ENCODE data around the gene PGA4.
"Not testable (repeated sequence)": the region's sequence is repeated elsewhere in the genome, so short reads cannot be mapped to it uniquely, and the experiment has no call there.

PGA4 gene

DNA sequence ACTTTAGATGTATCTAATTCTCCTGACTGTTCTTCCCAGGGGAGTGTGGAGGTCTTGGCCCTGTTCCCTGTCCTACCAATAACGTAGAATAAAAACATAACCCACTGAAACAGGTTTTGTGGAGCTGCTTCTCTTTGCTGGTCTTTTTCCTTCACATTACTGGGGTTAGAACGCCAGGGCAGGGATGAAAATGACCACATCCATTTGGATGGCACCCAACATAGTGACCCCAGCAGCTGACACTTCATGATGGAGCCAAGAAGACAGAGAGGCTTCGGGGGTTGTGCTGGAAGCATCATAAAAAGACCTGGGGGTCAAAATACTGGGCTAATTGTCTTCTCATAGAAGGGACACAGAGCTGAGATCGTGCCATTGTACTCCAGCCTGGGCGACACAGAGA is 9.4 kb downstream of the PGA4 start:
- H3K27ac ChIP-seq (ENCODE audit: low read length); H3K27me3 ChIP-seq (ENCODE audit: low read depth, low read length); H3K4me1 ChIP-seq (ENCODE audit: control insufficient read depth in 1 of 2, insufficient read depth in 2 of 2, low read length in 2 of 2); H3K4me3 ChIP-seq (ENCODE audit: low read depth in 1 of 2, low read length in 2 of 2); H3K36me3 ChIP-seq (ENCODE audit: control insufficient read depth in 1 of 2, insufficient read depth in 2 of 2, low read length in 2 of 2); H3K9me3 ChIP-seq (ENCODE audit: control insufficient read depth in 1 of 2, low read length in 2 of 2): not testable (repeated sequence)

GRCh38 chr11:61232548-61233145 is 10.5 kb downstream of the PGA4 start:
- H3K27me3 ChIP-seq (ENCODE audit: low read depth, low read length); H3K27ac ChIP-seq (ENCODE audit: low read length); H3K9me3 ChIP-seq (ENCODE audit: control insufficient read depth in 1 of 2, low read length in 2 of 2); H3K4me1 ChIP-seq (ENCODE audit: control insufficient read depth in 1 of 2, insufficient read depth in 2 of 2, low read length in 2 of 2); H3K4me3 ChIP-seq (ENCODE audit: low read depth in 1 of 2, low read length in 2 of 2); H3K36me3 ChIP-seq (ENCODE audit: control insufficient read depth in 1 of 2, insufficient read depth in 2 of 2, low read length in 2 of 2): not testable (repeated sequence)

DNA sequence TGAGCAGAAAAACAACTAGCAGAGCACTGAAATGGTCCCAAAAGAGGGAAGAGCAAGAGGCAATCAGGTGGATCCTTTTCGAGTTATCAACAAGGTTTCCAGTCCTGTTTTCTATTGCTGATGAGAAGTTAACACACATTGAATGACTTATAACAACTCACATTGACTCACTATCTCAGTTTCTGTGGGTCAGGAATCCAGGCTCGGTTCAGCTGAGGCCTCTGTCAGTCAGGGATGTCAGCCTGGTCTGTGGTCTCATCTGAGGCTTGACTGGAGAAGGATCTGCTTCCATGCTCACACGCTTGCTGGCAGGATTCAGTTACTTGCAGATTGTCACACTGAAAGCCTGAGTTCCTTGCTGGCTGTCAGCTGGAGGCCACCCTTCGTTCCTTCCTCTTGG is 15.0 kb downstream of the PGA4 start:
- H3K27me3 ChIP-seq (ENCODE audit: low read depth, low read length); H3K4me3 ChIP-seq (ENCODE audit: low read depth in 1 of 2, low read length in 2 of 2); H3K4me1 ChIP-seq (ENCODE audit: control insufficient read depth in 1 of 2, insufficient read depth in 2 of 2, low read length in 2 of 2); H3K27ac ChIP-seq (ENCODE audit: low read length); H3K36me3 ChIP-seq (ENCODE audit: control insufficient read depth in 1 of 2, insufficient read depth in 2 of 2, low read length in 2 of 2); H3K9me3 ChIP-seq (ENCODE audit: control insufficient read depth in 1 of 2, low read length in 2 of 2): not testable (repeated sequence)

- not testable (repeated sequence) for H3K4me3 ChIP-seq (ENCODE audit: low read depth in 1 of 2, low read length in 2 of 2); H3K27me3 ChIP-seq (ENCODE audit: low read depth, low read length); H3K27ac ChIP-seq (ENCODE audit: low read length); H3K36me3 ChIP-seq (ENCODE audit: control insufficient read depth in 1 of 2, insufficient read depth in 2 of 2, low read length in 2 of 2); H3K9me3 ChIP-seq (ENCODE audit: control insufficient read depth in 1 of 2, low read length in 2 of 2); H3K4me1 ChIP-seq (ENCODE audit: control insufficient read depth in 1 of 2, insufficient read depth in 2 of 2, low read length in 2 of 2)
These were observed 18.1 kb downstream of the PGA4 start for GRCh38 chr11:61240288-61240687.

GRCh38 chr11:61240875-61241274 is 18.7 kb downstream of the PGA4 start, which contains the start of gene PGA5:
Gene PGA5, plus strand, starts transcription at chr11:61241175. Its CDS starts 52 bp downstream, at chr11:61241227.
- H3K27ac ChIP-seq (ENCODE audit: low read length); H3K4me1 ChIP-seq (ENCODE audit: control insufficient read depth in 1 of 2, insufficient read depth in 2 of 2, low read length in 2 of 2); H3K27me3 ChIP-seq (ENCODE audit: low read depth, low read length); H3K4me3 ChIP-seq (ENCODE audit: low read depth in 1 of 2, low read length in 2 of 2); H3K9me3 ChIP-seq (ENCODE audit: control insufficient read depth in 1 of 2, low read length in 2 of 2); H3K36me3 ChIP-seq (ENCODE audit: control insufficient read depth in 1 of 2, insufficient read depth in 2 of 2, low read length in 2 of 2): not testable (repeated sequence)

DNA sequence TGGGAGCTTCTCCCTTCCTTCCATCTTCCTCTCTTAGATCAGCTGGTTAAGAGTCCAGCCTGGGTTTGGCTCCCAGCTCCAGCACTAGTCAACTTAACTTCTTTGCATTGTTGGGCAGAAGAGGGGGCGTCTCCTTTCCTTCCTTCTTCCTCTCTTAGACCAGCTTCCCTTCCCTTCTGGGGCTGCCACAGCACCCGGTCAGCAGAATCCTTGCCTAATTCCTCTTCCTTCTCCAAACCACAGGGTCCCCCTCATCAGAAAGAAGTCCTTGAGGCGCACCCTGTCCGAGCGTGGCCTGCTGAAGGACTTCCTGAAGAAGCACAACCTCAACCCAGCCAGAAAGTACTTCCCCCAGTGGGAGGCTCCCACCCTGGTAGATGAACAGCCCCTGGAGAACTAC is 19.4 kb downstream of the PGA4 start:
- not testable (repeated sequence) for H3K27me3 ChIP-seq (ENCODE audit: low read depth, low read length); H3K4me1 ChIP-seq (ENCODE audit: control insufficient read depth in 1 of 2, insufficient read depth in 2 of 2, low read length in 2 of 2); H3K27ac ChIP-seq (ENCODE audit: low read length); H3K4me3 ChIP-seq (ENCODE audit: low read depth in 1 of 2, low read length in 2 of 2); H3K36me3 ChIP-seq (ENCODE audit: control insufficient read depth in 1 of 2, insufficient read depth in 2 of 2, low read length in 2 of 2); H3K9me3 ChIP-seq (ENCODE audit: control insufficient read depth in 1 of 2, low read length in 2 of 2)

DNA sequence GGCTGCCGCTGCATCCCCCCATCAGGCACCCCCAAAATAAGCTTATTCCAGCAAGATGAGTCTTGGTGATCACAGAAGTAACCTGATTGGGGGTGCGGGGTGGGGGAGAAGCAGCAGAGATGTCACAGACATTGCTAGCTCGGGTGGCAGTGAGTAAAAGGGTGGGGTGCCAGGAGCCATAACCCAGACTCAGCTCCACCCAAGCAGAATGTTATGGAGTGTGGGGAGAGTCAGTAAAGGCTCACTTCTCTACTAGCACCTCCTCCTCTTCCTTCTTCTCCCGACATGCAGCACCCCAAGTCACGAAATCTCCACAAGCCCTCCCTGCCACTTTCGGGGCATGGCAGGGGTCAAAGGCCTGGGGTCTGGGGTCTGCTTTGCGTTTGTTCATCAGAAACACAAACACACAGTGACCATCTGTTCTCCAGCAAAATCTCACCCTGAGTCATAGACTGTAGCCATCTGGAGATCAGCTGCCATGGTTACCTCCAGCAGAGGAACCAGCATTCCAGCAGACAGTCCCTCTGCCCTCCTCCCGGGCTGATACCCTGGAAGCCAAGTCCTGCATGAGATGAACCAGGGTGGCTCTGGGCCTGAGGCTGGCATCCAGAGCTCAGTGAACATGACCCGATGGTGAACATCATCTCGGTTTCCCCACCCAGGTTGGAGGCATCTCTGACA is 23.3 kb downstream of the PGA4 start:
- H3K4me3 ChIP-seq (ENCODE audit: low read depth in 1 of 2, low read length in 2 of 2); H3K27me3 ChIP-seq (ENCODE audit: low read depth, low read length); H3K4me1 ChIP-seq (ENCODE audit: control insufficient read depth in 1 of 2, insufficient read depth in 2 of 2, low read length in 2 of 2); H3K9me3 ChIP-seq (ENCODE audit: control insufficient read depth in 1 of 2, low read length in 2 of 2); H3K36me3 ChIP-seq (ENCODE audit: control insufficient read depth in 1 of 2, insufficient read depth in 2 of 2, low read length in 2 of 2); H3K27ac ChIP-seq (ENCODE audit: low read length): not testable (repeated sequence)

GRCh38 chr11:61248071-61248470 is 25.9 kb downstream of the PGA4 start:
- H3K4me1 ChIP-seq (ENCODE audit: control insufficient read depth in 1 of 2, insufficient read depth in 2 of 2, low read length in 2 of 2); H3K36me3 ChIP-seq (ENCODE audit: control insufficient read depth in 1 of 2, insufficient read depth in 2 of 2, low read length in 2 of 2); H3K27me3 ChIP-seq (ENCODE audit: low read depth, low read length); H3K4me3 ChIP-seq (ENCODE audit: low read depth in 1 of 2, low read length in 2 of 2); H3K27ac ChIP-seq (ENCODE audit: low read length); H3K9me3 ChIP-seq (ENCODE audit: control insufficient read depth in 1 of 2, low read length in 2 of 2): not testable (repeated sequence)

- H3K4me1 ChIP-seq (ENCODE audit: control insufficient read depth in 1 of 2, insufficient read depth in 2 of 2, low read length in 2 of 2); H3K27me3 ChIP-seq (ENCODE audit: low read depth, low read length); H3K27ac ChIP-seq (ENCODE audit: low read length); H3K9me3 ChIP-seq (ENCODE audit: control insufficient read depth in 1 of 2, low read length in 2 of 2); H3K4me3 ChIP-seq (ENCODE audit: low read depth in 1 of 2, low read length in 2 of 2); H3K36me3 ChIP-seq (ENCODE audit: control insufficient read depth in 1 of 2, insufficient read depth in 2 of 2, low read length in 2 of 2): not testable (repeated sequence)
These were observed 27.1 kb downstream of the PGA4 start for GRCh38 chr11:61249201-61249600.

DNA sequence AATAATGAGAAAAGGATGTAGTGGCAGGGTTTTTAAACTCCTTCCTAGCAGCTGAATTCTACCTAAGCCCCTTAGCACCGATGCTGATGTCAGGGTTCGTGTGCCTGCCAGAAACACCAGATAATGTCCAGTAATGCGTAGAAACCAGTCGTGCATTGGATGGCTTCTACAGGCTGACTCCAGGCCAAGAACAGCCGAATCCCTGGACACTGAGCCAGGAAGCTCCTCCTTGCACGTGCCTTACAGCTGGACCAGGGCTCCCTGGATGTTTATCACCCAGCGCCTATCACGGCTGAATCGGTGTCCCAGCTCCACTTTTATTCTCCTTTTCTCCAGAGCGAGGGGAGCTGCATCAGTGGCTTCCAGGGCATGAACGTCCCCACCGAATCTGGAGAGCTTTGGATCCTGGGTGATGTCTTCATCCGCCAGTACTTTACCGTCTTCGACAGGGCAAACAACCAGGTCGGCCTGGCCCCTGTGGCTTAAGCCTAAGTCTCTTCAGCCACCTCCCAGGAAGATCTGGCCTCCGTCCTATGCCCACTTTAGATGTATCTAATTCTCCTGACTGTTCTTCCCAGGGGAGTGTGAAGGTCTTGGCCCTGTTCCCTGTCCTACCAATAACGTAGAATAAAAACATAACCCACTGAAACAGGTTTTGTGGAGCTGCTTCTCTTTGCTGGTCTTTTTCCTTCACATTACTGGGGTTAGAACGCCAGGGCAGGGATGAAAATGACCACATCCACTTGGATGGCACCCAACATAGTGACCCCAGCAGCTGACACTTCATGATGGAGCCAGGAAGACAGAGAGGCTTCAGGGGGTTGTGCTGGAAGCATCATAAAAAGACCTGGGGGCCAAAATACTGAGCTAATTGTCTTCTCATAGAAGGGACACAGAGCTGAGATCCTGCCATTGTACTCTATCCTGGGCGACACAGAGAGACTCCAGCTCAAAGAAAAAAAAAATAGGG is 28.9 kb downstream of the PGA4 start:
- not testable (repeated sequence) for H3K36me3 ChIP-seq (ENCODE audit: control insufficient read depth in 1 of 2, insufficient read depth in 2 of 2, low read length in 2 of 2); H3K27me3 ChIP-seq (ENCODE audit: low read depth, low read length); H3K4me1 ChIP-seq (ENCODE audit: control insufficient read depth in 1 of 2, insufficient read depth in 2 of 2, low read length in 2 of 2); H3K4me3 ChIP-seq (ENCODE audit: low read depth in 1 of 2, low read length in 2 of 2); H3K27ac ChIP-seq (ENCODE audit: low read length); H3K9me3 ChIP-seq (ENCODE audit: control insufficient read depth in 1 of 2, low read length in 2 of 2)

DNA sequence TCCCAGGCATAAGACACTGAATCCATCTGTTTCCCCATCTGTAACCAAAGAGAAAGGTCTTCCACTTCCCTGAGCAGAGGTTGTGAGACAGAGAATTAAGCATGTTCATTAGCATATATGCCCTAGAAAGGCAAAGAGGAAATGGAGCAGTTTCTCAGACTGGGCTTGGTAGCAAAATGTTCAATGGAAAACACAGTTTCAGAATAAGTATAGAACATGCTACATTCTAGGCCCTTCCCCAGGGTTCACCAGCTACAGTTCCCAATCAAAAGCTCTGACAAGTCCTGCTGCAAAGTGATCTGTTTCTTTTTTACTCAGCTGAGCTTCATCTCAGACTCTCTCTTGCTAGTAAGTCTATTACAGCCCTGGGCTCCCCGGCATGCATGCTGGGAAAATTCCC is 30.2 kb downstream of the PGA4 start:
- H3K27me3 ChIP-seq (ENCODE audit: low read depth, low read length); H3K27ac ChIP-seq (ENCODE audit: low read length); H3K9me3 ChIP-seq (ENCODE audit: control insufficient read depth in 1 of 2, low read length in 2 of 2); H3K4me1 ChIP-seq (ENCODE audit: control insufficient read depth in 1 of 2, insufficient read depth in 2 of 2, low read length in 2 of 2); H3K4me3 ChIP-seq (ENCODE audit: low read depth in 1 of 2, low read length in 2 of 2); H3K36me3 ChIP-seq (ENCODE audit: control insufficient read depth in 1 of 2, insufficient read depth in 2 of 2, low read length in 2 of 2): not testable (repeated sequence)

All from muscle layer of duodenum (tissue), 2 donors.